ENCODE data around the gene WBP1L.
A peak's percentile ranks its signal among the peaks of the same experiment; 100 is the strongest.
"Not testable (repeated sequence)": the region's sequence is repeated elsewhere in the genome, so short reads cannot be mapped to it uniquely, and the experiment has no call there.

Gene WBP1L

GRCh38 chr10:102723989-102724388 is 19.8 kb upstream of the WBP1L start:
- no peak for DNase-seq (ENCODE audit: low read depth in 2 of 2)

- DNase-seq (ENCODE audit: low read depth in 2 of 2): no peak
Measured at GRCh38 chr10:102726274-102726673, 17.5 kb upstream of the WBP1L start.

- no peak for DNase-seq (ENCODE audit: low read depth in 2 of 2)
Measured at GRCh38 chr10:102727037-102727818, 16.5 kb upstream of the WBP1L start.

- DNase-seq (ENCODE audit: low read depth in 2 of 2): peak; percentile 12 to 46
Measured at GRCh38 chr10:102729029-102730026, 14.4 kb upstream of the WBP1L start.

- no peak for DNase-seq (ENCODE audit: low read depth in 2 of 2)
Measured at GRCh38 chr10:102731222-102731800, 12.4 kb upstream of the WBP1L start.

GRCh38 chr10:102732661-102733060 is 11.1 kb upstream of the WBP1L start:
- DNase-seq (ENCODE audit: low read depth in 2 of 2): no peak

GRCh38 chr10:102735065-102735562 is 8.6 kb upstream of the WBP1L start:
- no peak for DNase-seq (ENCODE audit: low read depth in 2 of 2)

- DNase-seq (ENCODE audit: low read depth in 2 of 2): no peak
Measured at GRCh38 chr10:102738692-102739121, 5.0 kb upstream of the WBP1L start.

GRCh38 chr10:102740229-102740628 is 3.5 kb upstream of the WBP1L start:
- DNase-seq (ENCODE audit: low read depth in 2 of 2): no peak

GRCh38 chr10:102741726-102742237 is 2.0 kb upstream of the WBP1L start:
- no peak for DNase-seq (ENCODE audit: low read depth in 2 of 2)

- DNase-seq (ENCODE audit: low read depth in 2 of 2): not testable (repeated sequence)
Measured at GRCh38 chr10:102742313-102742712, 1.4 kb upstream of the WBP1L start.

- no peak for DNase-seq (ENCODE audit: low read depth in 2 of 2)
Measured at GRCh38 chr10:102743078-102743587, 615 bp upstream of the WBP1L start.

- DNase-seq (ENCODE audit: low read depth in 2 of 2): peak in 1 of 2 experiments; percentile 15
Measured at GRCh38 chr10:102744374-102745051, 765 bp downstream of the WBP1L start.

GRCh38 chr10:102745157-102745556 is 1.4 kb downstream of the WBP1L start:
- DNase-seq (ENCODE audit: low read depth in 2 of 2): no peak

GRCh38 chr10:102752266-102752930 is 8.7 kb downstream of the WBP1L start:
- no peak for DNase-seq (ENCODE audit: low read depth in 2 of 2)

GRCh38 chr10:102752934-102753664 is 9.4 kb downstream of the WBP1L start:
- no peak for DNase-seq (ENCODE audit: low read depth in 2 of 2)

- no peak for DNase-seq (ENCODE audit: low read depth in 2 of 2)
Measured at GRCh38 chr10:102753718-102754117, 10.0 kb downstream of the WBP1L start.

GRCh38 chr10:102757323-102757722 is 13.6 kb downstream of the WBP1L start:
- no peak for DNase-seq (ENCODE audit: low read depth in 2 of 2)

GRCh38 chr10:102758240-102758932 is 14.6 kb downstream of the WBP1L start:
- DNase-seq (ENCODE audit: low read depth in 2 of 2): no peak
